ENCODE measurements around the gene WWP2. TPM values are rescaled to one million over a fixed set of nuclear protein-coding genes. Genes with fewer than 3 reads are reported as not detected.
A peak's percentile ranks its signal among the peaks of the same experiment; 100 is the strongest.
"Not testable (repeated sequence)": the region's sequence is repeated elsewhere in the genome, so short reads cannot be mapped to it uniquely, and the experiment has no call there.

The WWP2 gene
- total and polyA plus RNA-seq, 9 donors: 22.5 to 49.4 (median 39.3) TPM

GRCh38 chr16:69848637-69849545, 86.8 kb downstream of the WWP2 start:
- intact Hi-C loops (cut with DNase I): loop anchor here in 1 of 4 donors (5.0 kb wide), 1 partner anchor 78 kb away; no protein-coding TSS in a partner anchor
- Histone ChIP-seq H3K27me3 (no peaks in the 10 kb centered on the region), H3K9me3 (no peaks in the 10 kb centered on the region), H3K4me3 (no peak overlapping the region), H3K4me1 (ENCODE audit: insufficient read depth) (peaks cover 7% of the 10 kb centered on the region), H3K36me3 (no peaks in the 10 kb centered on the region), H3K27ac (peak overlapping the region in 1 of 2 donors; percentile 40)
- no peak for TF ChIP-seq CTCF (IDR thresholded peaks at IDR 0.05)
- no peak for TF ChIP-seq POLR2A (IDR thresholded peaks at IDR 0.05)
- TF ChIP-seq EP300 (IDR thresholded peaks at IDR 0.05): no peak
- peak; percentile 82 to 86 (median 83) for DNase-seq
- 9 to 13% (median 10%) methylated on average over 8 of the region's 8 CpGs for WGBS, 3 donors

- no peak for TF ChIP-seq POLR2A (IDR thresholded peaks at IDR 0.05)
- no peak for TF ChIP-seq EP300 (IDR thresholded peaks at IDR 0.05)
- no peaks in the 10 kb centered on the region for H3K9me3 ChIP-seq
- WGBS, 3 donors: 18 to 32% (median 27%) methylated on average over 13 of the region's 13 CpGs
- H3K27ac ChIP-seq: no peak overlapping the region
- no peaks in the 10 kb centered on the region for H3K36me3 ChIP-seq
- no peak for DNase-seq
- intact Hi-C loops (cut with DNase I): no loop called here
- H3K4me3 ChIP-seq: no peak overlapping the region
- H3K4me1 ChIP-seq (ENCODE audit: insufficient read depth): peaks cover 7% of the 10 kb centered on the region
- no peaks in the 10 kb centered on the region for H3K27me3 ChIP-seq
Observed at GRCh38 chr16:69851491-69852240, 89.5 kb downstream of the WWP2 start.

GRCh38 chr16:69852815-69853214, 90.7 kb downstream of the WWP2 start:
- DNase-seq: no peak
- no peak overlapping the region for H3K4me3 ChIP-seq
- TF ChIP-seq EP300 (IDR thresholded peaks at IDR 0.05) (no peak), POLR2A (IDR thresholded peaks at IDR 0.05) (no peak), CTCF (IDR thresholded peaks at IDR 0.05) (no peak)
- WGBS, 3 donors: 71 to 92% (median 92%) methylated on average over 4 of the region's 4 CpGs
- H3K27me3 ChIP-seq: no peaks in the 10 kb centered on the region
- intact Hi-C loops (cut with DNase I): no loop called here
- H3K27ac ChIP-seq: no peak overlapping the region
- no peaks in the 10 kb centered on the region for H3K36me3 ChIP-seq
- no peaks in the 10 kb centered on the region for H3K9me3 ChIP-seq
- H3K4me1 ChIP-seq (ENCODE audit: insufficient read depth): peaks cover 7% of the 10 kb centered on the region

- intact Hi-C loops (cut with DNase I): no loop called here
- Histone ChIP-seq H3K4me1 (ENCODE audit: insufficient read depth) (peaks cover 3% of the 10 kb centered on the region), H3K36me3 (no peaks in the 10 kb centered on the region), H3K27ac (no peak overlapping the region), H3K4me3 (no peak overlapping the region), H3K27me3 (no peaks in the 10 kb centered on the region), H3K9me3 (no peaks in the 10 kb centered on the region)
- no peak for DNase-seq
- WGBS, 3 donors: 97 to 99% (median 98%) methylated on average over 6 of the region's 6 CpGs
- no peak for TF ChIP-seq POLR2A (IDR thresholded peaks at IDR 0.05)
- TF ChIP-seq EP300 (IDR thresholded peaks at IDR 0.05): no peak
- TF ChIP-seq CTCF (IDR thresholded peaks at IDR 0.05): no peak
Observed at GRCh38 chr16:69853481-69853880, 91.3 kb downstream of the WWP2 start.

GRCh38 chr16:69854776-69855175, 92.6 kb downstream of the WWP2 start:
- H3K27me3 ChIP-seq; H3K27ac ChIP-seq; DNase-seq; intact Hi-C loops (cut with DNase I); H3K4me1 ChIP-seq (ENCODE audit: insufficient read depth); H3K36me3 ChIP-seq; H3K9me3 ChIP-seq; H3K4me3 ChIP-seq: not testable (repeated sequence)
- 85 to 93% (median 89%) methylated on average over 5 of the region's 5 CpGs for WGBS, 3 donors

Data from ovary (tissue), 9 donors.